Measurements from ENCODE around the gene KLHL6. TPM values are rescaled to one million over a fixed set of nuclear protein-coding genes. Genes with fewer than 3 reads are reported as not detected.

KLHL6 gene
- total RNA-seq, 2 experiments from 2014 or later, result 32.9 to 34.6 TPM

- POLR2A ChIA-PET, result interaction anchor here (0.6 kb wide), 1 partner anchor 125 kb away, joined by 3 read pairs; no protein-coding TSS in a partner anchor
- CTCF ChIA-PET, result no interaction called here
Measured at GRCh38 chr3:183439515-183439914, 116.0 kb downstream of the KLHL6 start.

GRCh38 chr3:183438735-183439134, 116.8 kb downstream of the KLHL6 start:
- POLR2A ChIA-PET, result no interaction called here
- CTCF ChIA-PET, result no interaction called here

- CTCF ChIA-PET, result no interaction called here
- POLR2A ChIA-PET, result no interaction called here
Measured at GRCh38 chr3:183437666-183438564, 117.6 kb downstream of the KLHL6 start.

Other genes starting within 250 kb of the KLHL6 start
- 1 to 10 TPM; 3.0 to 3.7 TPM for gene MCF2L2, start 127.1 kb downstream of the KLHL6 start, total RNA-seq
- 1 to 10 TPM; 5.4 to 7.9 TPM for gene KLHL24, start 79.9 kb upstream of the KLHL6 start, total RNA-seq
- 10 to 100 TPM; 44.1 to 46.6 TPM for gene YEATS2, start 142.1 kb upstream of the KLHL6 start, total RNA-seq

Measured in activated CD8-positive, alpha-beta memory T cell treated with anti-CD3 and anti-CD28 coated beads for 36 hours (primary cell).